ENCODE results near the gene LIN7A.
A peak's percentile ranks its signal among the peaks of the same experiment; 100 is the strongest.
"Not testable (repeated sequence)": the region's sequence is repeated elsewhere in the genome, so short reads cannot be mapped to it uniquely, and the experiment has no call there.

Gene LIN7A

DNA sequence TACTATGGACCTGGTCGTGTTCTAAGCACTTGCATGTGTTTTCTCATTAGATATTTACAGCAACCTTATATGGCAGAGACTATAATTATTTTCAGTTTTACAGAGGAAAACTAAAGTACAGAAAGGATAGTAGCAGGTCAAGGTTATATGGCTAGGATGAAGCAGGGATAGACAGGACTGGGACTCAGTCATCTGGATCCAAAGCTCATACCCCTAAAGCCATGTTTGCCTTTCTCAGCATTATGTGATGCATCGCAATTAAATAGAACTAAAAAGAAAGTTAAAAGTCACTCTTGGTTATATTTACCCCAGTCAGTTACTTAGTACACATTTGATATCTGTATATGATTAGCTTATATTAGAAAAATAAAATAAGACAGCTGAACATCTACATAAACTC lies 13.3 kb downstream of the LIN7A start:
- intact Hi-C loops (cut with DNase I), result no loop called here
- DNase-seq, result no peak

DNA sequence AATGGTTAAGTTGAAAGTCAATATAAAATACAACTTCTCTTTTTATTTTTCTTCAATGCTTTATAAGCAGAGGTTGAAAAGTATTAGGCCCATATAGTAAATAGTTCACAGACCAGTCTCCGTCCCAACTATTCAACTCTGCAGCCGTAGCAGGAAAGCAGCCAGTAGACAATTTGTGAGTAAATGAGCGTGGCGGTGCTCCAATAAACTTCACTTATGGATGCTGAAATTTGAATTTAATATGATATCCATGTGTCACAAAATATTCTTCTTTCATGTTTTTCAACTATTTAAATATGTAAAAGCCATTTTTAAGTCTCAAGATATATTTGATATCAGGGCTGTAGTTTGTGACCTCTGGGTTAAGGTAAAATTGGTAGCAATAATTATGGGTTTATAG lies 17.7 kb downstream of the LIN7A start:
- no peak for DNase-seq
- intact Hi-C loops (cut with DNase I), result no loop called here

DNA sequence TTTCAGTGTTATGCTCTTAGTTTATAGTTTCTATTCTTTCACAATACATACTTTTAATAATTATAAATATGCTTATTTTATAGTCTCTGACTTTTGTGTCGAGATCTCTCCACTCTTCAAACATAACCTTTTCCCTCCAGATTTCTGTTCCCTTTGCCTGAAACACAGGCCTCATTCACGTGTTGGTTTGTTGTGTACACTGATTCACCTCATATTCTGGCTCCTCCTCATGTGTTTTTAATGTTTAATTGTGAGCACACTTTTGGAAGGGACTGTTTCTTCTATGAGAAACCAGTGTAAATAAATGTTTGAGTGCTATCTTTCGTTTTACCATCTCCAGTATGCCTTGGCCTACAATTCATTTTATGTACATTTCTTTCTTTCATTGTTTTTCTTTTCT lies 20.1 kb downstream of the LIN7A start:
- intact Hi-C loops (cut with DNase I), result no loop called here
- DNase-seq, result no peak

DNA sequence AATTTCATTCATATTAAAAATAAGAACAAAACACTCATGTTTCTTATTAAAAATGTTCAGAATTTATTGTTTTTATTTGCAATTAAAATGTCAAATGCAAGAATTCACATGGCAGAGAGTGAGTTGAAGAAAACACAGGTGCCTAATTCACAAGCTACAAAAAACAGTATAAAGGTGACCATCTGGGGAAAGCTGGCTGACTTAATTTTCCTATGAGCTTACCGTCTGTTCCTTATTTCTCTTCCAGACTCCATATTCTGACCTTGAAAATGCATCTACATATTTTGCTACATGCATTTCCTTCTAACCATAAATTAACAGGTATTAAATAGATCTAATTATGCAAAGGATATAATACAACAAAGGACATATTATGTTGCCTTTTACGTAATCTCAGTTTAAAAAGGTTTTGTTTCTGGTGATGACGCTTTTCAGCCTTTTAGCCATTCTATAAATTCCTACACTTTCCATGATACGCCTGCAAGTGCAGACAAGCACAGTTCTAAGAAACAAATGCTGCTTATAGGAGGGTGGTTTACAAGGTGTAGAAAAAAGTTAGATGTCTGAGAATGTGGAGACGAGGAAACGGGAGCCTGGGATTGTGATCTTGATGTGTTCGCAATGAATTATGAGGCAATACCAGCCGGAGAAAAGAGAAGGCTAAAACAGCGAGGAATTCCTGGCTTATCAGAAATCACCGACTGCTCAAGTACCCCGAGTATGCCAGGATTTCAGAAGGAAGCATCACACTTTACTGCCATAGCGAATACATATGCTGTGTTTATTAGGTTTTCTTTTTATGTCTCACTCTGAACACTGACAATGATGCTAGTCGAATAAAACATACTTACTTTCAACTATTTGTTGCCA lies 24.6 kb downstream of the LIN7A start:
- intact Hi-C loops (cut with DNase I), result no loop called here
- no peak for DNase-seq

DNA sequence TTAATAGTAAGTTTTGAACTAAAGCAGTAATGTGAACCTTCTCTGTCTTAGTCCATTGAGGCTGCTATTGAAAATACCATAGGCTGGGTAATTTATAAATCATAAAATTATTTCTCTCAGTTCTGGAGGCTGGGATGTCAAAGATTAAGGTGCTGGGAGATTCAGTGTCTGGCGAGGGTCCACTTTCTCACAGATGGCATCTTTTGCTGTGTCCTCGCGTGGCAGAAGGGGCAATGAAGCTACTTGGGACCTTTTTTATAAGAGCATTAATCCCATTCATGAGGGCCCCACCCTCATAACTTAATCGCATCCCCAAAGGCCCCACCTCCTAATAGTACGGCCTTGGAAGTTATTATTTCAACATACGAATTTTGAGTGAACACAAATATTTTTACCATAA lies 28.4 kb downstream of the LIN7A start:
- intact Hi-C loops (cut with DNase I), result no loop called here
- DNase-seq, result peak in 1 of 10 donors; percentile 31

DNA sequence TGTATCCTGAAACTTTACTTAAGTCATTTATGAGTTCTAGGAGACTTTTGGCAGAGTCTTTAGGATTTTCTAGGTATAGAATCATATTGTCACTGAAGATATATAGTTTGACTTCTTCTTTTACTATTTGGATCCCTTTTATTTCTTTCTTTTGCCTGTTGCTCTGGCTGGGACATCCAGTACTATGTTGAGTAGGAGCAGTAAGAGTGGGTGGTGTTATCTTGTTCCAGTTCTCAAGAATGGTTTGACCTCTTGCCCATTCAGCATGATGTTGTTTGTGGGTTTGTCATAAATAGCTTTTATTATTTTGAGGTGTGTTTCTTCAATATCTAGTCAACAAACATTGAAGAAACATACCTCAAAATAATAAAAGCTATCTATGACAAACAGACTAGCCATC lies 35.0 kb downstream of the LIN7A start:
- DNase-seq, result no peak
- intact Hi-C loops (cut with DNase I), result no loop called here

DNA sequence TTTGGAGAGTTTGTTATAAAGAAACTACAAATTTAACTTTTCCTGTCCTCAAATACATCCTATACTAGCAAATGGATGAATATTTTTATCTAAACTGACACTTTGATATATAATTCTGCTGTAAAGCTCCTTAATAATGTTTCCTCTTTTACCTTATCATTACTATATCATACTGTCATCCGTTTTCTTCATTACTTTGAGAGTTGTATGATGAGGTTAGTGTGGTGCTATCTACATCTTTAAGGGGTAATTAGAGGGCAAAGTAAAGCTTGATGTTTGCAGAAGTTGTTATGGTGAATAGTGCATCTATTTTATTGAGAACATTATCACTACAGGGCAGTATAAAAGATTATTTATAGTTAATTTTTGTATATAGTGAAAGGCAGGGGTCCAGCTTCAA lies 36.1 kb downstream of the LIN7A start:
- intact Hi-C loops (cut with DNase I), result no loop called here
- DNase-seq, result no peak

DNA sequence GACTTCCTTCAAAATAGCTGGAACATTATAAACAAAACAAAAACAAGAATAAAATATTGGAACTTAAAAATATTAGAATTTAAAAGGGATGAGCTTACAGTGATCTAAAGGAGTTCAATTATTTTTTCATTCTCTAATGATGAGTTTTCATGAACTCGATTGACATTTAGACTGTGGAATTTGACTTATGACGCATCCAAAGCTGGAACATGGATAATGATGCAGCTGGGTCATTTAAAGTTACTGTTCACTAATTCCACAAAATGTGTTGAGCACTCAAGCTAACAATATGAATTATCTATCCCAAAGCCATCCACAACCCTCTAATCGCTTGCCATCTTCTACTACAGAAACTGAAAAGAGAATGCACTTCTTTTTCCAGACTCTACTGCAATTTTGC lies 42.5 kb downstream of the LIN7A start:
- intact Hi-C loops (cut with DNase I), result no loop called here
- no peak for DNase-seq

DNA sequence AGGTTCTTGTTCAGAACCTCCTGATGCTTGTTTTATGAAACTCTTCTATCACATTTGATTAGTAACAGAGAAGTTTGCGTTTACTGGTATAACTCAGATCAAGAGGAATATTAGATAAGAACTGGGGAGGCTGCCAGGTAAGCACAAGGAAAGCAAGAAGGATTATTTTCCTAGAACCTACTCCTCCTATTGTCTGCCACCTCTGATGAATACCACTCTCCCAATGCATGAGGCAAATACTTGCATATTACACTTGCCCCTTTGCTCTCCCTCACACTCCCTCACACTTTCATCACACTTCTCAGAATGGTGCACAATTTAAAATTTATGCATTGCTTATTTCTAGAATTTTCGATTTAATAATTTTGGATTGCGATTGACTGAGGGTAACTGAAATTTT lies 43.6 kb downstream of the LIN7A start:
- no peak for DNase-seq
- intact Hi-C loops (cut with DNase I), result no loop called here

DNA sequence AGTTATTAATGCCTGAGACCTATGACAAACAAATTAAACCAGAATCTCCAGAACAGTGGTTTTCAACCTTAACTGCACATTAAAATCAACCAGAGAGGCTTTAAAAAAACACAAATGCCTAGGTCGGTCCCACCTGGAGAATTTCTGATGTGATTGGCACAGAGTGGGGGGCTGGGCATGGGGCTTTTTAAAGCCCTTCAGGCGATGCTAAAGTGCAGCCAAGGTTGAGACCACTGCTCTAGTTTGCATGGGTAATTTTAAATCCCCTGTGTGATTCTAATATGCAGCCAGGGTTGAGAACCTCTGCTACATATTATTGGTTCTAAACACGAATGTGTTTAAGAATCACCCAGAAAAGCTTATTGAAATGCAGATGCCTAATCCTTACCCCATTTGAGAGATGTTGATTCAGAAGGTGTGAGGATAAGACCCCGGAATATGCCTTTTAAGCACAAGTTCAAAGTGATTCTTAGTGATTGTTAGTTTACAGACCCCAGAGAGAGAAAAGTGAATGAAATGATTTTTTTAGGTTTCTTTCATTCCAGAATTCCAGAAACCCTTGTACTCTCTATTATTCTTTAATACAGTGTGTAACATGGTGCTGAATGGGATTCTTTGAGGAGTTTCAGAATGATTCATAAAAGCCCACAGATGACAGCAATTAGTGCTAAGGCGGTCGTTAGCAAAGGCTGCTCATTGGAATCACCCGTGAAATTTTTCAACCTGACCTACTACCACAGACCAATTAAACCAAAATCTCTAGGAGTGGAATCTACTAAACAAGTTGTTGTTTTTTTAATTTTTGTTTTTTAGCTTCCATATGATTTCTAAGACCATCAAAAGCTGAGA lies 44.9 kb downstream of the LIN7A start:
- intact Hi-C loops (cut with DNase I), result no loop called here
- DNase-seq, result no peak

DNA sequence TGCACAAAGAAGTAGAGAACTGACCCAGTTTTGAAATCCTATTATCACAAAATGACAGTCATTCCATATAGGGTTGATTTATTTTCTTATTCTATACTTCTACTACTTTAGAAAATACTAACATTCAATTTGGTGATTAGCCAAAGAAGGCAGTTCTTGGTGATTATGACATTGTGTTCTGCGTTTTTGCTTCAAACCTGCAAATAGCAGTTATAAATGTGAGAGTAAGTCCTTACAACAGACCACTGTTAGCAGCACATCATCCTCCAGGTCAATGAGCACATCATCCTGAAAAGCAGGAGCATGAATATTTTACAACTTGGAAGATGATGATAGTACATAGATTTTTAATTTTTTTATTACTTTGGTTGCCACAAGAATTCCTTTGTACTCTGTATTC lies 53.1 kb downstream of the LIN7A start:
- DNase-seq, result no peak
- intact Hi-C loops (cut with DNase I), result no loop called here

DNA sequence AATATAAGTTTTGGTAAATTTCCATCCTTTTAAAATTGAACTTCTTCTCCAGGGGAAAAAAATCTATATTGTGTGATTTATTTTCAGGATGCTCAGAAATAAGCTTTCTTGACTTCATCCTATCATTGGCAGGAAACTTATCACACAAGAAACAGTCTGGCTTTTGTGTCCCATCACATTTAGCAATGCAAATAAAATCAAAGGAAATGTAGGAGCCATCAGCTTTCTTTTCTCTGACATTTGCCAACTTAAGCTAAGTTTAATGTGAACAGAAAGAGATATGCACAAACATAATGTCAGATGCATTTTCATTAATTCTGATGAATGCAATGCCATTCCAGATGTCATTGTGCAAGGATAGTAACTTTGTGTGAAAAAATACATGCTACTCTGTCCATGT lies 56.6 kb downstream of the LIN7A start:
- intact Hi-C loops (cut with DNase I), result no loop called here
- no peak for DNase-seq

DNA sequence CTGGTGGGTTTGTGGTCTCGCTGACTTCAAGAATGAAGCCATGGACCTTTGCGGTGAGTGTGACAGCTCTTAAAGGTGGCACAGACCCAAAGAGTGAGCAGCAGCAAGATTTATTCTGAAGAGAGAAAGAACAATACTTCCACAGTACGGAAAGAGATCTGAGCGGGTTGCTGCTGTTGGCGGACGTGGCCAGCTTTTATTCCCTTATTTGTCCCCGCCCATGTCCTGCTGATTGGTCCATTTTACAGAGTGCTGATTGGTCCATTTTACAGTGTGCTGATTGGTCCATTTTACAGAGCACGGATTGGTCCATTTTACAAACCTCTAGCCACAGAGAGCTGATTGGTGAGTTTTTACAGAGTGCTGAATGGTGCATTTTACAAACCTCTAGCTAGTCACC lies 59.3 kb downstream of the LIN7A start:
- intact Hi-C loops (cut with DNase I); DNase-seq: not testable (repeated sequence)

DNA sequence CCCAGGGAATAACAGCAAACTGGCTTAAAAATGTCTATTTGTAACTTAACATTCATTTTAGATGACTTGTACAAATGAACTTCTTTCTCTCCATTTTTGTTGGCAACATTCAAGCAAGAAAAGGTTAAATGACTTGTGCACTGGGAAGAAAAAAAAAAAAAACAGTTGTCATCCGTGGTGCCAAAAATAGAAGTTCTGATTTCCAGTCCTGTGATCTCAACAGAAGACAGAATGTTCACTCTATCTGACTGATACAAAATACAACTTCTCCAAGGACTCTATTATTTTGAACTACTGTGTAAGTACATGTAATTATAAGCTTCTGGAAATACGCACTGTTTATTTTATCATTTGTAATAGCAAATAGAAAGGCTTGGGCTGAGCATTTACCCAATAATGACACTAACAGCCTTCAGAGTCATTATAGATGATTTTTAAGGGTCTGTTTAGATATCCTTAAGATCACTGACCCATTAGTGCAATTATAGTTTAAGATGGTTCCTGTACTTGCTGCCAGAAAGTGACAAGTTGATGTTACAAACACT lies 59.9 kb downstream of the LIN7A start:
- no peak for DNase-seq
- intact Hi-C loops (cut with DNase I), result no loop called here

DNA sequence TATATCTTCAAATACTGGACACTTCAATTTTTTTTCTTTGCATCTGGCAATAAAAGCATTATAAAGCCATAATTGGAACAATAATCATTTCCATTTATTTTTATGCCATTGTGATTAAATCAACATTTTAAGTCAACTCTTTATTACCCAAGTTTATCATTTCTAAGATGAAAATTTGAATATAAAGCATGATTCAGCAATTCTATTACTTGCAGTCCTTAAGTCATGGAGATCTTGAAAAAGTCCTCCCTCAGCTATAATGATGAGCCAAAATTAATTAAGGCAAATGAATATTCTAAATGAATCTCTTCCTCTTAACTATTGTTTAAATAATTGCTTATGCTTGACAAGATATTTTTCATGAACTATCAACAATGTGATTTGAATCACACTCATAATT lies 65.7 kb downstream of the LIN7A start:
- intact Hi-C loops (cut with DNase I), result no loop called here
- DNase-seq, result no peak

DNA sequence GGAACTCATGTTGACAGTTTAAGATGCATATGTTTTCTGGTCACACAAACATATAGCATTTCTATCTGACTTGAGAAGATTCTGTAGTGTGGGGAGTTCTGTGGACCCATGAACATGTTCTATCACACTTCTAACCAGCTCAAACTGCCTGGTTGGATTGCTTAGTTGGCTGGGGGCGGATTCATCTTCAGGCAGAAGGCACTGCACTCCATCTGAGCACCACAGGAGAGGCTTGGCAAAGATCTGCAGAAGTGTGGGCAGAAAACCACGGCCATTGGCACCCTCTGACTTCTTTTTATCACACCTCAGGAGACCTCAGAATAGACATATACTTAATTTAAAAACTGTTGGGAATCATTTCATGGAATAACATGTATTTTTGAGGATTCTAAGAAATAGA lies 68.5 kb downstream of the LIN7A start:
- intact Hi-C loops (cut with DNase I), result no loop called here
- DNase-seq, result peak in 8 of 10 donors; percentile 21 to 90 (median 50)

DNA sequence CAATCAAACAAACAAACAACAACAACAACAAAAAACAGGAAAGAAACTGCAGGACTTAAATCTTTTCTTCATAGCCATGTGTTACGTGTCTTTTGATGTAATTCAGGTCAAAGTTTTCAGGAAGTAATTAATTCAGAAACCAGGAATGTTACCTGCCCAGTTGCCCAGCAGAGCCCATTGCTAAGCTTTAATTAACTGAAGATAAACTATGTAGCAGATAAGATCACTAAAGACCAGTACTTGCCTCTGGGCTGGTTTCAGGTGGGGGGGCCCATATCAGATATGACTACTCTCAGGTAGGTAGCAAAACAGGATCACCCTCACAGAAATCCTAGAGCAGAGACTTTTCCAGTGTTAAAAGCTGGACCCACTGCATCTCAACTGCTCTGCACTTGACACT lies 69.2 kb downstream of the LIN7A start:
- DNase-seq, result no peak
- intact Hi-C loops (cut with DNase I), result no loop called here

DNA sequence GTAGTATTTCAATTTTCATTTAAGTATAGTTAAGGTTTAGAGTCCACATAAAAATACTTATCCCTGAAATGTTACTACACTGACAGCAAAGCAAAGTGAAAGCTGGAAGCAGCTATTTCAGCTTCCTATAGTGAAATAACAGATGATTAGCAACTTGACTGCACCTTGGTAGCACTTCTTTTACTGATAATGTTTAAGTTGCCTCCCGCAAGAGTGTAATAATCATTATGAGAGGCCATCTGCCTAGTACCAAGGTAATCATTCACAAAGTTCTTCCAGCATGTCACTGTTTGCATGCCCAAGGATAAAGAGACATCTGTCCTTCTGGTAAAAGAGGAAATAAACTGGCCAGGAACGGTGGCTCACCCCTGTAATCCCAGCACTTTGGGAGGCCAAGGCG lies 69.8 kb downstream of the LIN7A start:
- peak in 1 of 10 donors; percentile 9 for DNase-seq
- intact Hi-C loops (cut with DNase I), result no loop called here

DNA sequence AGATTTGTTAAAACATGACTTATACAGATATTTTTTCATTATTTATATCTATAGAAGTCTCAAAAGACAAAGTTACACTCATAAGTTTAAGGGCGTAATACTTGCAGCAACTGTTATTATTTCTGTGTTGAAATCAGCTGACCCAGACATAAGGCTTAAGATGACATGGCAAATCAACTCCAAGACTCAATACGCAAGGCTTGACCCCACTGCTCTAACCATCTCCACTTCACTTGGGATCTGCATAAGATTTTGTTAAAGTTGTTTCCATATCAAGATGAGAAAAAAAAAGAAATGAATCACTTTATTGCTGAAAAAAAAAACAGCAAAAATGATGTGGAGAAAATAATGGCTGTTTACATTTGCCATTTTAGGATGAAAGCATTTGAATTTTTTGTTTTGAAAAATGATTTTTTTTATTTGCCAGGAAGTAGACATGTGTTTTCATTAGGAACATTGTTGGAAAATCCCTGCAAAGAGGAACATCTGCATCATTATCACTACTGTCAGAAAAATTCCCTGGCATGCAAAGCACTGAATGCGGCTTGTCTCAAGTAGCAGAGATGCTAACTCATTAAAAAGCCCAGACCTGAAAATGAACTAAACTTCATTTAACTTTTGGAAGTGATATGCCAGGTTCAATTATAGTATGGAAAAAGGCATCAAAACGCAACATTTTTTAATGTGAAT lies 73.5 kb downstream of the LIN7A start:
- intact Hi-C loops (cut with DNase I), result no loop called here
- no peak for DNase-seq

DNA sequence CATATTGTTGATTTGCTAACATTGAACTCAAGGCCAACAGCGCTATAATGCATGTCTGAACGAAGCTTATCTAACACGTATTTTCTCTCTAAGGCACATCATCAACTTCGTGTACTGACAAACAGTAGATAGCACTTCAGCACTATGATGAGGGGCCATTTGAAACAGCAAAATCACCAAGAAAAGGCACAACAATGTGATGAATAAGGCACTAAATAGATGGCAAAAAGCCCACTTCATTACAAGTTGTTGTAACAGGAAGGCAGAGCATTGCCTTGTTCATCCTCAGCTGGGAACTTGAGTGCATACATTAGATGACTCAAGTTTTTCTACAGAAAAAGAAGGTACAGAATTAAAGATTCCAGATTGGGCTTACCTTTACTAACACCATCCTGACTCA lies 75.2 kb downstream of the LIN7A start:
- DNase-seq, result no peak

More for the DNA sequence above, 75.2 kb downstream of the LIN7A start:
- intact Hi-C loops (cut with DNase I), result no loop called here

Measured in posterior cingulate gyrus (tissue), 11 donors.